Stimulated activated CD4-positive, alpha-beta T cell treated with anti-CD3 and anti-CD28 coated beads, Interleukin-1b, Interleukin-23, amount 100 ng/mL, for 48 hours (primary cell): ENCODE data around the gene CLDN20.
"Not testable (repeated sequence)": the region's sequence is repeated elsewhere in the genome, so short reads cannot be mapped to it uniquely, and the experiment has no call there.

ENCODE experiments used
- DNase-seq: peaks from one replicate; pipeline ENCODE4 v3.0.0-alpha.2; 2020

Gene CLDN20

DNA sequence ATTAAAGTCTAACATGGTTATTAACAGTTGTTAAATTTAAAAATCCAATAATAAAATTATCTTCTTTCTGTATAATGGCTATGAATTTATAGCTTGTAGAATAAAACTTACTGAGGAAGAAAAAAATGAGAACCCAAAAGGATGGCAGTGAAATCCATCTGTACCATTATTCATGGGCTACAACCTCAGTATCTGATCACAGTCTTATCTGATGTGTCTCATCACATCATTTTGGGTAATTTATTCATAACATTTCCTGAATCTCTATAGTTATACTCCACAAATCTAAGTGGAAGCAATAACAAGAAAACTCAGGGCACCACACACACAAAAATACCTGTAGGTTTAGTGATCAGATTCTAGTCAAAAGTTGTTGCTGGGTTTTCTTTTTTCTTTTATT is 7.3 kb downstream of the CLDN20 start:
- DNase-seq, result no peak

GRCh38 chr6:155272353-155273232 is 8.8 kb downstream of the CLDN20 start:
- no peak for DNase-seq

DNA sequence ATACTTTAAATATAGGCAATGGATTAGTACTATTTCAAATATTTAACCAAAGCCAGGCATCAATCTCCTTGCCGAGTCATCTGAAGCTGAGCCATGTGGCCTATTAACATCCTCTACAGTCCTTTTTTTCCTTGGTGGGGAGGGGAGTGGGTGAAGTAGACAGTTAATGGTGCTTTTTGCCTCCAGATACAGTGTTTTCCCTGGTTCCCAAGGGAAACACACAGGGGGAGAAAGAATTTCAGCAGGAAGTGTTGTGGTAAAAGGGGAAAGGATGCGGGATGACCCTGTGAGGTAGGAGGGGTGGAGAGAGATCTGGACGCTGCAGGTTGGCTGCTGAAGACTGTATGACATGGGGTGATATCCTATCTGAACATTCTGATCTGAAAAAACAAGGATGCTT is 9.6 kb downstream of the CLDN20 start:
- DNase-seq, result no peak

DNA sequence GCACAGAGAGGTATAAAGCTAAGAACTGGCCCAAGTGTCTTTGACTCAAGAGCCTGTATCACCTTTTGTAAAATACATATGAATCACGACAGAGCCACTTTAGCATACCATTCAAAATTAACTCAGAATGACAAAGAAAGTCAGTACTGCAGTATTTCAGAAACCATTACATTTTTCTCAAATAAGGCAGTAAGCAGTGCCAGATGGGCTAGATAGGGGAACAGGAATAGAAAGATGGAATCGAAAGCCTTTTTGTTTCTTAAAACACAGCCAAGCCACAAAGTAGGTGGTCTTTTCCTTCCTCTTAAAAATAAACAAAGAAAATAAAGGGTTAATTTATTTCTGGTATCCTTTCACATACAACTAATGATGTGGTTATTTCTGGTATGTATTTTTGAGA is 10.3 kb downstream of the CLDN20 start:
- DNase-seq, result no peak

- DNase-seq, result no peak
These were observed 10.7 kb downstream of the CLDN20 start for GRCh38 chr6:155274533-155274932.

GRCh38 chr6:155275808-155276480 is 12.1 kb downstream of the CLDN20 start:
- DNase-seq, result no peak

- DNase-seq, result no peak
These were observed 12.8 kb downstream of the CLDN20 start for GRCh38 chr6:155276638-155277037.

DNA sequence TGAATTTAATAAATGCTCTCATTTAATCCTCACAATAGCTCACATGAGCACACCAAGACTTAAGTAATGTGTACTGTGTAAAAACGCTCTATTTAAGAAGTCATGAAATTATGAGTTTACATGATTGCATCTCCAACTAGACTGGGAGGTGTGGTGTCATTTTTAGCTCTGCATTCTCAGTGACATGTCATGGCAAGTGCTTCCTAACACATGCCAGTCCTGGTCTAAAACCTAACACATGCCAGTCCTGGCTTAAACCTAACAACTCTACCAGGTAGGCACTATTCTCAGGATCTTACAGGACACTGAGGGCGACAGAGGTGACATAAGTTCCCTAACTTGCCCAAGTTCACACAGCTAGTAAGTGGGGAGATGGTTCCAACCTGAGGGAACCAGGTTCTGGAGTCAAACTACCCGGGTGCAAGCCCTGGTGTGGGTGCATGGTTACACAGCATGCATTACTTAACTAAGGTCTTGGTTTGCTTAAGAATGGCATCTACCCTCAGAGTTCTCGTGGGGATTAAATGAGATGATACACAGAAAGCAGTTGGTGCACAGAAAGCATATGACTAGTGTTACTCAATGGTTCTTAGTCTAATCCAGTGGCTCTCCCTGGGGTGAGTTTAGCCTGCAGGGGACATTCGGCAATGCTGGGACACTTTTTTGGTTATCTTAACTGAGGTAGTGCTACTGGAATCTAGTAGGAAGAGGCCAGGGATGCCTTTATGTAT is 14.7 kb downstream of the CLDN20 start:
- DNase-seq, result no peak

DNA sequence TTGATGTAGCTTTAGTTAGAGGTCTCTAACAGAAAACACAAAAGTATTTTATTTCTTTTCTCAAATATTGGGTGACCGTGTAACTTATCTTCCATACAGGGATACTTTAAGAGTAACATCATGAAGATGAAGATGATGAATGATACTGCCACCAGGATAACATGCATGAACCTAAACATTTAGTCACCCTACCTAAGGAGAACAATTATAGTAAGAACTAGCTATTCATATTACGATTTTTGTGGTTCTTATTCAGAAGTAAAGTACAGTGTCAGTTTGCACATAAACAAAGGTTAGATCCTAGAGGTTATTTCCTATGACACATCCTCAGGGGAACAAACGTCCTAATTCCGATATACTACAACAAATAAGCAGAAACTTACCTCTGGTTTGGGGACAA is 21.0 kb downstream of the CLDN20 start:
- DNase-seq, result no peak

- DNase-seq, result no peak
These were observed 23.9 kb downstream of the CLDN20 start for GRCh38 chr6:155287762-155288161.

- no peak for DNase-seq
These were observed 26.7 kb downstream of the CLDN20 start for GRCh38 chr6:155290491-155290890.

DNA sequence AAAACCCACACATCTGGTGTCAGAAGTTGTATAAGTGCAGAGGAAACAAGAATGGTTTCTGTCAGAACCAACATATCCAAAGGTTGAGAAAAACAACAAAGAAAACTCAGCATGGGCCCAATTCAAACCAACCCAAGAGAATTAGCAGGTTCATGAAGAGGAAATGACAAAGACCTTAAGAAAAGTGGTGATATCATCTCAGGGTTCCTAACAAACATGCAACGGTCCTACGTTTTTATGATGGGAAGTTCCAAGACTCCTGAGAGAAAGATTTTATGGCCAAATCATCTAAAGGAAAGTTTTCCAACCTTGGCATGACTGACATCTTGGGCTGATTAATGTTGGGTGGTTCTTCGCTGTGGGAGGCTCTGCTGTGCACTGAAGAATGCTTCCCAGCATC is 27.5 kb downstream of the CLDN20 start:
- DNase-seq, result no peak

DNA sequence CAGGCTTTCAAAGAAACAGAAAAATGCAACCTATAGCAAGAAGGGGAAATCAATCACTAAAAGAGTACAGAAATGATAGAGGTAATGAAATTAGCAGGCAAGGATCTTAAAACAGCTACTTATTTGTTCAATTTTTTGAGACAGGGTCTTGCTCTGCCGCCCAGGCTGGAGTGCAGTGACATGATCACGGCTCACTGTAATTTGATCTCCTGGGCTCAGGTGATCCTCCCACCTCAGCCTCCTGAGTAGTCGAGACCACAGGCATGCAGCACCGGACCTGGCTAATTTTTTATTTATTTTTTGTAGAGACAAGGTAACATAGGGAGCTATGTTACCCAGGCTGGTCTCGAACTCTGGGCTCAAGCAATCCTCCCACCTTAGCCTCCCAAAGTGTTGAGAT is 28.9 kb downstream of the CLDN20 start:
- no peak for DNase-seq

- DNase-seq, result no peak
These were observed 33.9 kb downstream of the CLDN20 start for GRCh38 chr6:155297669-155298068.

- no peak for DNase-seq
These were observed 38.1 kb downstream of the CLDN20 start for GRCh38 chr6:155301867-155302266.

DNA sequence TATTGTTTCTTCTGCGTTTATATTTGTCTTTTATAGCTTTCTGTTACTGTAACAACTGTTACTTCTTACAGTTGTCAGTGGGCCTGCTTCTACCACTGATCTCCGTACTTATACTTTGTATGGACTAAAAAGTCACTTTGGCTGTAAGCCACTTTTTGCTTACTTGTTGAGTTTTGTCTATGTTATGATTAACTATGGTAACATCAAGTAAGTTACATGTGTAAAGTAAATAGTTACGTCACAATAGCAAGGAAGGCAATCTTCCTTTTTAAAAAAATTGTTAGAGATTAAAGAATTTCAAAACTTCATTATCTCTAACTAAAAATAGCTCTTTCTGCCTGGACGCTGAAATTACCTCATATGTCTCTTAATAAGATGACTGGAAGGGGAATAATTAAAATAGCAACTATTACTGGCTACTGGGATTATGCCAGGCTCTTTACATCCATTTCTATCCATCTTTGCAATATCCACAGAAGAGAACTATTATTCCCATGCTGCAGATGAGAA is 39.6 kb downstream of the CLDN20 start:
- DNase-seq, result no peak

GRCh38 chr6:155306958-155307357 is 43.1 kb downstream of the CLDN20 start:
- no peak for DNase-seq

DNA sequence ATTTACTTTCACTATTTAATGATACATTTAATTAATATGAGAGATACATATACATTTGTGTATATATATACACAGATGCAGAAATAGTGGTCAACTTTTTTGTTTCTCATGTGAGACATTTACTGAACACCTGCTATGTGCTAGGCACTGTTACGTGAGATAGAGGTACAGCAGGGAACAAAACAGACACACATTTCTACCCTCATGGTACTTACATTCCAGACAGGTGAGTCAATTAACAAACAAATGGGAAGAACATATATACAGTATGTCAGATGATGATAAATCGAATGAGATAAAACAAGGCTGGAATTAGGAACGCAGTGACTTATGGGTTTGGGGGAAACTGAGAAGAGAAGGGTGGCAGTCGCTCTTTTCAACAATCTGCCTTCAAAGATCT is 45.3 kb downstream of the CLDN20 start:
- no peak for DNase-seq

DNA sequence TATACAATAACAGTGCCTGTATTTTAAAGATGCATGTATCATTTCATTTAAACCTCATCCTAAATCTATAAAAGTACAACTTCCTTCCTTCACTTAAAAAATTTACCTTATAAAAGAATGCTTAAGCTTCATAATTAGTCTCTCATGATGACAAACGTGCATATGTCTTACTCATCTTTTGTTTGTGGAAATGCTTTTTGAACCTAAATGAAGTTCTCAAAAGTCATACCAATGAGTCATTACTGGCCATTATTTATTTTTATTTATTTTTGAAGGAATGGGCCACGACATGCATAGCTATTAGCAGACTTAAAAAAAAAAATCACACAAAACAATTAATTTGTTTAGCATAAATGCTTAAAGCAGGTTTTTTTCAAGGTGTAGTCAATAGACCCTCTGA is 46.8 kb downstream of the CLDN20 start:
- no peak for DNase-seq

DNA sequence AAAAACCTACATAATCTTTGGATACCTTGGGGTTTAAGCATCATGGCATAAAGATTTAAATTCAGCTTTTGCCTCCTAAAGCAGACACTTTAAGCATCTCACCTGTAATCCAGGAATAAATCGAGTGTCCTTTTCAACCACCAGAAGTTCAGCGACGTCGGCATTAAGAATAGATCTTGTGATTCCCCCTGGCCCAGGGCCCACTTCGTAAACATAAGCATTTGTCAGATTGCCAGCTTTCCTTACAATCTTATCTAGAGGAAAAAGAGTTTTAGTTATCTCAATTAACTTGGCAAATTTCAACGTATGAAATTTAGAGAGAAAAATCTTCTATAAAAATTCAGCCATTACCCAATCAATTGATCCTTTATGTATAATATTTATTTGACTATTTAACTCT is 47.3 kb downstream of the CLDN20 start:
- DNase-seq, result no peak

DNA sequence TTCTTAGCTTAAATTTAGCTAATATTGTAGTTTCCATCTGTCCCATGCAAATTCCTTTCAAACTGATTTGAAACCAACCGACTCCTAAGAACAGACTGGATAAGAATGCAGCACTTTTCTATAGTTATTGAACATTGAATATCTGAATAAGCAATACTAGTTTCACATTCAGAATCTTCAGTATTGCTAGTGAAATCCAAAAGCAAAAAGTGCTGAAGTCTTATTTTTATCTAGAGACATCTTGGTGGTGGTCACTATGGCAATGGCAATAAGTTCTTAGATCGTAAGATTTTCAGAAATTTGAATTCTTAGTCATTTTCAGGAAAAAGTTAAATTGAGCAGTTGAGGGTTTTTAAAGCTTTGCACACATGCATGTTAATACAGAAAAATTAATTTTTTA is 47.8 kb downstream of the CLDN20 start:
- DNase-seq, result no peak

- not testable (repeated sequence) for DNase-seq
These were observed 49.1 kb downstream of the CLDN20 start for GRCh38 chr6:155312950-155313349.

DNA sequence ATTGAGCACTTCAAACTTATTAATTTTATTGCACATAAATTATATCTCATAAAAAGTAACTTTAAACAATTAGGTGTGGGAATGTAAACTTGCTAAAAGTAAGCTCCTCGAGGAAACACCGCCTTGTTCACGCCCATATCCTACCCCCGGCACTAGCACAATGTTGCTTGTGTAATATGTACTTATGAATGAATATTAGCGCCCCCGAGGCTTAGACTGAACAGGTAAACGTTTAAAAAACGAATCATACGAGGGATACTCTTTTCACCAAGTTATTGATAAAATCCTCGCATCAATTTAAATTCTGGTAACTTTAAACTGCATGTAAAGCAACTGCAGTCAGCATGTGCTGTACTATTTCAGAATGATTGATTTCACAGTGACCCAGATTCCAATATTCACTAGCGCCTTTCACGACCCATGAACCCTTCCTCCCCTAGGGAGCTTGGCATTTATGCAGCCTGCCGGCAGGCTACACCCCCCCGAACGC is 49.8 kb downstream of the CLDN20 start:
- DNase-seq, result no peak
